Measurements from ENCODE around the gene GEMIN5. TPM values are rescaled to one million over a fixed set of nuclear protein-coding genes. Genes with fewer than 3 reads are reported as not detected.

Gene GEMIN5
- total and polyA plus RNA-seq, 11 donors = 4.1 to 19.3 (median 15.2) TPM

- intact Hi-C loops (cut with DNase I) = no loop called here
- H3K4me3 ChIP-seq = peak overlapping the region in 11 of 12 donors; percentile 76 to 97 (median 82)
- peaks cover 0 to 35% (median 16%) of the 10 kb centered on the region in 9 donors for H3K36me3 ChIP-seq
- peak overlapping the region in 10 of 12 donors; percentile 92 to 100 (median 98) for H3K27ac ChIP-seq
- H3K27me3 ChIP-seq = no peaks in the 10 kb centered on the region
- H3K9me3 ChIP-seq = no peaks in the 10 kb centered on the region
- TF ChIP-seq, protein P1, sequence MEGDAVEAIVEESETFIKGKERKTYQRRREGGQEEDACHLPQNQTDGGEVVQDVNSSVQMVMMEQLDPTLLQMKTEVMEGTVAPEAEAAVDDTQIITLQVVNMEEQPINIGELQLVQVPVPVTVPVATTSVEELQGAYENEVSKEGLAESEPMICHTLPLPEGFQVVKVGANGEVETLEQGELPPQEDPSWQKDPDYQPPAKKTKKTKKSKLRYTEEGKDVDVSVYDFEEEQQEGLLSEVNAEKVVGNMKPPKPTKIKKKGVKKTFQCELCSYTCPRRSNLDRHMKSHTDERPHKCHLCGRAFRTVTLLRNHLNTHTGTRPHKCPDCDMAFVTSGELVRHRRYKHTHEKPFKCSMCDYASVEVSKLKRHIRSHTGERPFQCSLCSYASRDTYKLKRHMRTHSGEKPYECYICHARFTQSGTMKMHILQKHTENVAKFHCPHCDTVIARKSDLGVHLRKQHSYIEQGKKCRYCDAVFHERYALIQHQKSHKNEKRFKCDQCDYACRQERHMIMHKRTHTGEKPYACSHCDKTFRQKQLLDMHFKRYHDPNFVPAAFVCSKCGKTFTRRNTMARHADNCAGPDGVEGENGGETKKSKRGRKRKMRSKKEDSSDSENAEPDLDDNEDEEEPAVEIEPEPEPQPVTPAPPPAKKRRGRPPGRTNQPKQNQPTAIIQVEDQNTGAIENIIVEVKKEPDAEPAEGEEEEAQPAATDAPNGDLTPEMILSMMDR (IDR thresholded peaks at IDR 0.05) = no peak
- TF ChIP-seq POLR2A (IDR thresholded peaks at IDR 0.05) = no peak
- ATAC-seq (no peak), DNase-seq (peak in 1 of 5 donors; percentile 36)
- WGBS, 4 donors = 22 to 34% (median 28%) methylated on average over 5 of the region's 5 CpGs
- peaks cover 3 to 48% (median 35%) of the 10 kb centered on the region in 12 donors for H3K4me1 ChIP-seq
Measured at GRCh38 chr5:154860123-154860522, 77.9 kb downstream of the GEMIN5 start.

- peak overlapping the region; percentile 61 to 97 (median 82) for H3K4me3 ChIP-seq
- no peak for DNase-seq
- H3K36me3 ChIP-seq = peaks cover 0 to 26% (median 10%) of the 10 kb centered on the region in 9 donors
- intact Hi-C loops (cut with DNase I) = loop anchor here in 8 of 10 donors (1.0 to 5.0 kb wide), 5 partner anchors 22 to 104 kb away; partner anchors contain the start of genes LARP1 (in 7 of the 8) and GEMIN5 (in 2 of the 8)
- no peaks in the 10 kb centered on the region for H3K27me3 ChIP-seq
- peaks cover 3 to 48% (median 35%) of the 10 kb centered on the region in 12 donors for H3K4me1 ChIP-seq
- TF ChIP-seq POLR2A (IDR thresholded peaks at IDR 0.05) = no peak
- TF ChIP-seq, protein P1 (IDR thresholded peaks at IDR 0.05) = no peak
- no peaks in the 10 kb centered on the region for H3K9me3 ChIP-seq
- H3K27ac ChIP-seq = peak overlapping the region; percentile 92 to 100 (median 98)
- ATAC-seq = no peak
- WGBS, 4 donors = 1 to 2% (median 2%) methylated on average over 26 of the region's 26 CpGs
Measured at GRCh38 chr5:154858972-154859871, 78.8 kb downstream of the GEMIN5 start.

GRCh38 chr5:154858297-154858971, 79.6 kb downstream of the GEMIN5 start, which contains the start of gene CNOT8:
TSS of gene CNOT8 (plus strand) at chr5:154858627. CDS start at chr5:154863279, 4,652 bp downstream.
- Histone ChIP-seq H3K9me3 (no peaks in the 10 kb centered on the region), H3K36me3 (peaks cover 0 to 18% (median 4%) of the 10 kb centered on the region in 9 donors), H3K27ac (peak within 1 kb of the TSS; percentile 92 to 100 (median 98)), H3K4me3 (peak within 1 kb of the TSS; percentile 61 to 97 (median 82)), H3K27me3 (no peaks in the 10 kb centered on the region), H3K4me1 (peaks cover 3 to 48% (median 35%) of the 10 kb centered on the region in 12 donors)
- TF ChIP-seq, protein P1 (IDR thresholded peaks at IDR 0.05) = no peak
- peak in 1 of 2 donors; percentile 94 for TF ChIP-seq POLR2A (IDR thresholded peaks at IDR 0.05)
- DNase-seq = peak; percentile 99
- 0 to 1% (median 0%) methylated on average over 64 to 65 of the region's 65 CpGs for WGBS, 4 donors
- intact Hi-C loops (cut with DNase I) = loop anchor here in 8 of 10 donors (1.0 to 5.0 kb wide), 5 partner anchors 22 to 103 kb away; partner anchors contain the start of genes LARP1 (in 7 of the 8) and GEMIN5 (in 2 of the 8)
- ATAC-seq = peak; percentile 93 to 96 (median 95)
